Adrenal gland (tissue), 12 donors: ENCODE data around the gene RPH3AL. TPM values are rescaled to one million over a fixed set of nuclear protein-coding genes. Genes with fewer than 3 reads are reported as not detected.
"Not testable (repeated sequence)": the region's sequence is repeated elsewhere in the genome, so short reads cannot be mapped to it uniquely, and the experiment has no call there.

Source experiments
- DNase-seq, 7 donors: peaks; one replicate each; pipeline ENCODE4 v3.0.0-alpha.2; 2019 to 2020
- H3K27ac ChIP-seq, 5 donors: fragments of 200-600 bp; sonication (generic) in 4 of 5; 1 replicate in 3 of 5; 2 replicates in 2 of 5; pipeline versions ENCODE4 v1.5.1 to v1.8.0; 2016 to 2020; ENCODE audit warnings: mild to moderate bottlenecking in 1 of 5
- H3K27me3 ChIP-seq: fragments of 200-600 bp; 2 replicates; pipeline ENCODE4 v1.8.0; 2021
- H3K36me3 ChIP-seq, 2 donors: fragments of 200-600 bp; replicated peaks in 1 of 2; 1 replicate in 1 of 2; 2 replicates in 1 of 2; pipeline versions ENCODE4 v1.5.1 to v1.8.0; 2018 to 2022
- H3K4me1 ChIP-seq, 2 donors: fragments of 200-600 bp; replicated peaks in 1 of 2; 1 replicate in 1 of 2; 2 replicates in 1 of 2; pipeline versions ENCODE4 v1.5.1 to v1.8.0; 2018 to 2021
- H3K4me3 ChIP-seq, 4 donors: fragments of 200-600 bp; sonication (generic) in 3 of 4; one replicate each; pipeline ENCODE4 v1.5.1; 2016 to 2018
- H3K9me3 ChIP-seq, 3 donors: fragments of 200-600 bp; sonication (generic) in 1 of 3; replicated peaks in 1 of 3; 1 replicate in 2 of 3; 2 replicates in 1 of 3; pipeline versions ENCODE4 v1.5.1 to v1.8.0; 2016 to 2021
- CTCF ChIP-seq, 6 experiments: fragments of 450-650 bp in 4 of 6; fragments of 200-600 bp in 2 of 6; sonication (generic) in 1 of 6; IDR thresholded peaks; 1 replicate in 5 of 6; 2 replicates in 1 of 6; pipeline versions ENCODE4 v1.5.1 to v1.8.0; 2016 to 2021; ENCODE audit warnings: antibody characterized with exemption in 6 of 6, mild to moderate bottlenecking in 2 of 6, moderate library complexity in 1 of 6
- POLR2A ChIP-seq, 2 donors: fragments of 450-650 bp; IDR thresholded peaks; one replicate each; pipeline ENCODE4 v1.6.1; 2017; ENCODE audit warnings: antibody characterized with exemption in 2 of 2, mild to moderate bottlenecking in 2 of 2, moderate library complexity in 1 of 2
- WGBS, 4 donors: extraction: QIAGEN DNeasy Blood & Tissue Kit in 2 of 4; methylation state at CpG; one replicate each; pipeline versions ENCODE4 v1.1.5 to v1.1.7; 2013 to 2017; 5-methylcytosine and 5-hydroxymethylcytosine counted together
- intact Hi-C, 2 donors: fragments of 100-400 bp; cut with DNase I; formaldehyde crosslinking; loops; one replicate each; pipeline versions ENCODE4 v1.14.1 to v1.15.0; 2022 to 2023
- polyA plus RNA-seq, 3 donors: library from polyadenylated mRNA; stranded (reverse); fragments of 200-250 nt in 2 of 3; fragments of 350-450 nt in 1 of 3; fragmentation: Illumina TruSeq in 1 of 3; extraction: RNeasy Lipid Tissue Mini Kit (QIAGEN cat#74804) in 1 of 3; gene quantifications; one replicate each; pipeline ENCODE4 v1.2.3, GENCODE V29; 2013 to 2014
- total RNA-seq, 9 donors: library from RNA; depleted of rRNA in 4 of 9; stranded (reverse); fragments of >200 nt in 4 of 9; fragments of 120-200 nt in 1 of 9; fragmentation: NEBNext Ultra II Directional in 1 of 9; extraction: Animal tissue kit (Norgen Biotek cat#: 25700) in 1 of 9; gene quantifications; one replicate each; pipeline versions ENCODE4 v1.1.0 to v1.2.4, GENCODE V29; 2013 to 2023
- donor health status: healthy with polysubstance abuse.
- donor health status: Bipolar disorder and iron deficiency.
- donor health status: DM: yes; HTN: yes; CAD: no.
- donor health status: DM: no; HTN: no; CAD: no.
- donor health status: DM: no; HTN: no; CAD: no.
- donor health status: DM: yes; HTN: yes; CAD: no.

RPH3AL gene
- total and polyA plus RNA-seq, 12 donors: 7.7 to 79.2 (median 33.7) TPM

- WGBS, 4 donors: 90 to 94% (median 92%) methylated on average over 2 to 8 of the region's 8 CpGs
- no peaks in the 10 kb centered on the region for H3K4me1 ChIP-seq
- H3K36me3 ChIP-seq: no peaks in the 10 kb centered on the region
- no peak for TF ChIP-seq POLR2A (IDR thresholded peaks at IDR 0.05)
- no peak for TF ChIP-seq CTCF (IDR thresholded peaks at IDR 0.05)
- no peak for DNase-seq
- H3K27ac ChIP-seq: no peak overlapping the region
- no peaks in the 10 kb centered on the region for H3K9me3 ChIP-seq
- no peaks in the 10 kb centered on the region for H3K27me3 ChIP-seq
- intact Hi-C loops: no loop called here
- no peak overlapping the region for H3K4me3 ChIP-seq
Observed at GRCh38 chr17:207775-208174, 144.8 kb downstream of the RPH3AL start.

GRCh38 chr17:206941-207560 lies 145.6 kb downstream of the RPH3AL start:
- no peaks in the 10 kb centered on the region for H3K4me1 ChIP-seq
- no peaks in the 10 kb centered on the region for H3K27me3 ChIP-seq
- no peaks in the 10 kb centered on the region for H3K9me3 ChIP-seq
- WGBS, 4 donors: 77 to 96% (median 95%) methylated on average over 36 to 37 of the region's 37 CpGs
- no peak for DNase-seq
- TF ChIP-seq POLR2A (IDR thresholded peaks at IDR 0.05): no peak
- no peak for TF ChIP-seq CTCF (IDR thresholded peaks at IDR 0.05)
- H3K36me3 ChIP-seq: no peaks in the 10 kb centered on the region
- H3K4me3 ChIP-seq: no peak overlapping the region
- H3K27ac ChIP-seq: no peak overlapping the region
- intact Hi-C loops: no loop called here

- H3K4me3 ChIP-seq, DNase-seq, H3K27me3 ChIP-seq, H3K36me3 ChIP-seq, H3K27ac ChIP-seq, intact Hi-C loops, H3K9me3 ChIP-seq, H3K4me1 ChIP-seq: not testable (repeated sequence)
- WGBS, 4 donors: 91 to 96% (median 95%) methylated on average over 27 of the region's 27 CpGs
Observed at GRCh38 chr17:206484-206883, 146.1 kb downstream of the RPH3AL start.

- Histone ChIP-seq H3K9me3 (no peaks in the 10 kb centered on the region), H3K4me1 (no peaks in the 10 kb centered on the region), H3K36me3 (no peaks in the 10 kb centered on the region), H3K27ac (no peak overlapping the region), H3K27me3 (no peaks in the 10 kb centered on the region), H3K4me3 (no peak overlapping the region)
- DNase-seq: no peak
- intact Hi-C loops: no loop called here
- no peak for TF ChIP-seq CTCF (IDR thresholded peaks at IDR 0.05)
- TF ChIP-seq POLR2A (IDR thresholded peaks at IDR 0.05): no peak
- 76 to 89% (median 86%) methylated on average over 2 to 6 of the region's 6 CpGs for WGBS, 4 donors
Observed at GRCh38 chr17:205817-206216, 146.8 kb downstream of the RPH3AL start.

GRCh38 chr17:205148-205669 lies 147.4 kb downstream of the RPH3AL start:
- Histone ChIP-seq H3K4me3 (no peak overlapping the region), H3K4me1 (no peaks in the 10 kb centered on the region), H3K36me3 (no peaks in the 10 kb centered on the region), H3K27ac (no peak overlapping the region), H3K27me3 (no peaks in the 10 kb centered on the region), H3K9me3 (no peaks in the 10 kb centered on the region)
- DNase-seq: no peak
- intact Hi-C loops: no loop called here
- TF ChIP-seq CTCF (IDR thresholded peaks at IDR 0.05) (no peak), POLR2A (IDR thresholded peaks at IDR 0.05) (no peak)
- 31 to 54% (median 45%) methylated on average over 2 to 10 of the region's 10 CpGs for WGBS, 4 donors
